RKO (cell line): ENCODE data around the gene RPAIN.

Experiments
- DNase-seq: peaks from one replicate; pipeline ENCODE4 v3.0.0-alpha.2; 2016; ENCODE audit warnings: low spot score

RPAIN gene, protein sequence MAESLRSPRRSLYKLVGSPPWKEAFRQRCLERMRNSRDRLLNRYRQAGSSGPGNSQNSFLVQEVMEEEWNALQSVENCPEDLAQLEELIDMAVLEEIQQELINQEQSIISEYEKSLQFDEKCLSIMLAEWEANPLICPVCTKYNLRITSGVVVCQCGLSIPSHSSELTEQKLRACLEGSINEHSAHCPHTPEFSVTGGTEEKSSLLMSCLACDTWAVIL

GRCh38 chr17:5419959-5420653 is at the start of gene RPAIN:
RPAIN (plus strand) TSS chr17:5420182; CDS start chr17:5420211, 29 bp downstream.
- peak; percentile 91 for DNase-seq

DNA sequence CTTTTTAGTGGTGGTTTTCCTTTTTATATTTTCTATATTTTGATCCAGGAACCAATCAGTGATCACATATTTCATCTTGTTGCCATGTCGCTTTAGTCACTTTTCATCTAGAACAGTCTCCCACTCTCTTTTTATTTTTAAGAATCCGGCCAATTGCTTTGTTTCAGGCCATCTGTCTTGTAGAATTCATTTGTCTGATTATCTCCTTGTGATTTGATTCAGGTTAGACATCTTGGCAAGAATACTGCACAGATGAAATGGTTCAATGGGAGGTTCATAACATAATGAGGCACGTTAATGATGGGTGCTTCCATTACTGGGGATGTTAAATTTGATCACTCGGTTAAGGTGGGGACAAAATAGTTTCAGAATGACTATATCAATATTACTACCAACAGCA is 49.6 kb upstream of the RPAIN start:
- DNase-seq, result no peak

- no peak for DNase-seq
These were observed 46.9 kb upstream of the RPAIN start for GRCh38 chr17:5373112-5373511.

- DNase-seq, result no peak
These were observed 41.3 kb upstream of the RPAIN start for GRCh38 chr17:5378566-5379207.

- DNase-seq, result no peak
These were observed 40.5 kb upstream of the RPAIN start for GRCh38 chr17:5379351-5380107.

- no peak for DNase-seq
These were observed 39.4 kb upstream of the RPAIN start for GRCh38 chr17:5380491-5381135.

GRCh38 chr17:5381542-5381941 is 38.4 kb upstream of the RPAIN start:
- DNase-seq, result no peak

DNA sequence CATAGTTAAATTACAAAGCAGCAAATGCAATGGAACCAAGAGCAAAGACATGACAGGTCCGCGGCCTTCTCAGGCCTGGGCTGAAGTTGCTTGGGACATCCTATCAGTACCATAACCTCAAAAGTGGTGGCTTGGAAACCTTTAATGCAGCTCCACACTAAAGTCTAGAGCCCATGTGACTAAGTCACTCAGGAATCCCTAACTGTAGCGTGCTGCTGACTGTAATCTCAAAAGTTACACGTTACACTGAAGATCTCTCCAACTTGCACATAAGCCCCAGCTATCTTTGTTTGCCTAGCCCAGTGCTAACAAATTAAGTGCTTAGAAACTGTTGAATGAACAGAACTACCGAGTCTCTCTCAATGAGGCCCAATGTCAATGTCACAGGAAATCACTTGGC is 28.3 kb upstream of the RPAIN start:
- DNase-seq, result no peak

DNA sequence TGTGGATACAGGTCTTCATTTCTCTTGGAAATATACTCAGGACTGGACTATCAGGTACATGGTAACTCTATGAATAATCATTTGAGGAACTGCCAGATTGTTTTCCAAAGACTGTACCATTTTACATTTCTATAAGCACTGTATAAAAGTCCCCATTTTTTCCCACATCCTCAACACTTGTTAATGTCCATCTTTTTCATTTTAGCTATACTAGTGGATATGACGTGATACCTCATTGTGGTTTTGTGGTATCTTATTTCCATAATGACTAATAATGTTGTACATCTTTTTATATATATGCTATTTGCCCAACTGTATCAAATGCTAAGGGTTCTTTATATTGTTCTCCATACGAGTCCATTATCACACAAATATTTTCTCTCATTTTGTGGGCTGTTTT is 23.4 kb upstream of the RPAIN start:
- no peak for DNase-seq

GRCh38 chr17:5399767-5400166 is 20.2 kb upstream of the RPAIN start:
- DNase-seq, result no peak

- no peak for DNase-seq
These were observed 14.6 kb upstream of the RPAIN start for GRCh38 chr17:5405400-5405799.

DNA sequence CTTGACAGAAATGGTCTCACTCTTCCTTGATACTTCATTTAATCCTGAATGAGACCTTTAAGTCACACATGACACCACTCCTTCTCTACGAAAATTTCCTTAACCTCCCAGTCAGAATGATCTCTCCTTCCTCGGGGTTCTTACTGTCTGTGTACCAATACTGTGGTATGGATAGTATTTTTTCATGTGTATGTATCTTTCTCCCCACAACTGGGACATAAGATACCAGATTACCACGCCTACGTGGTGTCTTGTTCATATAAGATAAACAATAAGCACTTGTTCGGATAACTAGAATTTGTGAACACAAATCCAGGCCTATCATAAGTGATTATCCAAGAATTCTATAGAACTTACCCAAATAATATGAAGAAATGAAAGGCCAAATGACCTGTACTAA is 11.8 kb upstream of the RPAIN start:
- no peak for DNase-seq

GRCh38 chr17:5410594-5411272 is 9.2 kb upstream of the RPAIN start:
- DNase-seq, result no peak

GRCh38 chr17:5413682-5414081 is 6.3 kb upstream of the RPAIN start:
- peak; percentile 94 for DNase-seq

DNA sequence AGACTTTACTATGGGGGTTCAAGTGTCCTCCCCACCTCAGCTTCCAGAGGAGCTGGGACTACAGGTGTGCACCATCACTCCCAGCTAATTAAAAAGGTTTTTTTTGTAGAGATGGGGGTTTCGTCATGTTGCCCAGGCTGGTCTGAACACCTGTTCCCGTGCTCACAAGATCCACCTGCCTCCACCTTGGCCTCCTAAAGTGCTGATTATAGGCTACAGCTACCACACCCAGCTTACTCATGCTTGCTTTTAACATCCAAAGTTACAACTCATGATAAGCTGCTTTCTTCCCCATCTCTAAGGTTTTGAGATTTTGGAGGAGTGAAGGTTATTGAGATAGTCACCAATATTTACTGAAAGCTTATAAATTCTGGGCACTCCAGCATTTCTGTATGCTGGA is 3.1 kb upstream of the RPAIN start:
- no peak for DNase-seq

DNA sequence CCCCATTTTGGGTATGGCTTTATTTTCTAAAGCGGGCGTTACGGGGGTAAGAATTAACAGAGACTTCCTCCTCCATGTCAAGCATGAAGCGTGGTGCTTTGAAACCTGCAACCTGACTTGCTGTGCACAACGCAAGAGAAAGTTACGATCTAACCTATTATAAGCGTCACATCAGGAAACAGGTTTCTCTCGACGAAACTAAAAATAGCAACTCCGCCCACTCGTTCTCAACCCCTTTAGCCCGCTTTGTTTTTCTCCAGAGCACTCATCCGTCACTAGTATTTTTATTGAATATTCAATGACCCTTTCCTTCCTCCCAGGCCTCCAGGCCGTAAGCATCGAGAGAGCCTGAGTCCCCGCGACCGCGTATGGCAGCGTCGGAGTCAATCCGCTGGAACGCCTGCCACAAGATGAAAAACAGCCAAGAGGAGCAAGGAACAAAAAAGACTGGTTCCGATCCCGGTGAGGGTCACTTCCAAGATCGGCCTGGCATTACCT is 1.1 kb upstream of the RPAIN start:
- peak; percentile 66 for DNase-seq

DNA sequence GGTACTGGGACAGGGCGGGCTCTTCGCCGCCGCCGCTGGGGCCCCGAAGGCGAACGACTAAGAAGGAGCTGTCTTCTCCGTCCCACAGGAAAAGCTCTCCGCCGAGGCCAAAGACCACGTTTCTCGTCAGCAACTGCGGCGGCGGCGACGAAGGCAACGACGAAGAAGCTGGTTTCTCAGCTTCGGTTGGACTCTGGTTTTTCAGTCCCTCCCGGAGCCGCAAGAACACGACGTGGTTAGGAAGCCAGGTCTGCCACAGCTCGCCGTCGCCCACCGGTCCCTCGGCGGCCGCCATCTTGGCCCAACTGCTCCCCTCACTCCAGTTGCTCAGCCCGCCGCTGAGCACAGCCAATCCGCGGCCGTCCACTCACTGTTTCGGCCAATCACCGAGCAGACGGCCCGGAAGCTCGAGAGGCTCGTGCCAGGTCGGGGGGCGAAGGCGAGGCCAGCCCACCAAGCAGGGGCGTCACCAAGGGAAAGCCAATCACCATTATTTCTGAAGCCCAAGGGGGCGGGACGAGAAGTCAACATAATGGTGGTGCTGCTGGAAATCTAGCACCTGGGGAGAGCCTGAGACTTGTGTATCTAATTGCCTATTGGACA is 525 bp upstream of the RPAIN start, which contains the start of gene NUP88:
NUP88 (minus strand) TSS at position 307 of the 603 bp plus-strand sequence; CDS start at position 295, 12 bp downstream.
- DNase-seq, result peak; percentile 97

DNA sequence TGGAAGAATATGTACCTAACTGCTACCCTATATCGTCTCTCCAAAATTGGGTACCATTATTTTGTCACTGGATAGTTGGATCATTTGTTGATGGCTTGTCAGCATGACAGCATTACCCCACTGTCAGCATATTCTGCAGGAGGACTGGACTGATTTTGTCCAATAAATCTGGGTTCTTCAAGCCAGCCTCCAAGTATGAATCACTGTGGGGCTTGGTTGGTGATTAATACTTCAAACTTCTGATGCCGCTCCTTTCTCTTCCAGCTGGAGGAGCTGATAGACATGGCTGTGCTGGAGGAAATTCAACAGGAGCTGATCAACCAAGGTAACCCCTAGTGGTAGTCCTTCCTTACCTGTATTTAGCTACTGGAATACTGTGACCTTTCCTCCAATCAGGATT is 2.5 kb downstream of the RPAIN start:
- DNase-seq, result peak; percentile 92

DNA sequence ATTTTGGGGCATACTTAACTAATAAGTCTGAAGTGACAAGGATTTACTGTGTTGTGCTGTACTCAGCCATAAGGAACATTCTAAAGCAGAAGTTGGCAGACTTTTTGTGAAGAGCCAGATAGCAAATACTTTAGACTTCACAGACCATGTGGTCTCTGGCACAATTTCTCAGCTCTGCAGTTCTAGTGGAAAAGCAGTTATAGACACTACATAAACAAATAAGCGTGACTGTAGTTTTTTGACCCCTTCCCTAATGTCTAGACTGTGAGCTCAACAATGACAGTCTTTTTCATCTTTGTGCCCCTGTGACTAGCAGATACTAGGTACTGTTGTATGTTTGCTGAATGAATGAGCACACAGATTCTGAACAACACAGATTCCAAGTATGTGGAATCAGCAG is 4.9 kb downstream of the RPAIN start:
- no peak for DNase-seq

GRCh38 chr17:5425826-5426225 is 5.8 kb downstream of the RPAIN start:
- no peak for DNase-seq
